ENCODE measurements around the gene ZC3H15. TPM values are rescaled to one million over a fixed set of nuclear protein-coding genes. Genes with fewer than 3 reads are reported as not detected.
"Not testable (repeated sequence)": the region's sequence is repeated elsewhere in the genome, so short reads cannot be mapped to it uniquely, and the experiment has no call there.

Gene ZC3H15
- total RNA-seq, 1 donor from 2014 or later: 70.8 TPM

DNA sequence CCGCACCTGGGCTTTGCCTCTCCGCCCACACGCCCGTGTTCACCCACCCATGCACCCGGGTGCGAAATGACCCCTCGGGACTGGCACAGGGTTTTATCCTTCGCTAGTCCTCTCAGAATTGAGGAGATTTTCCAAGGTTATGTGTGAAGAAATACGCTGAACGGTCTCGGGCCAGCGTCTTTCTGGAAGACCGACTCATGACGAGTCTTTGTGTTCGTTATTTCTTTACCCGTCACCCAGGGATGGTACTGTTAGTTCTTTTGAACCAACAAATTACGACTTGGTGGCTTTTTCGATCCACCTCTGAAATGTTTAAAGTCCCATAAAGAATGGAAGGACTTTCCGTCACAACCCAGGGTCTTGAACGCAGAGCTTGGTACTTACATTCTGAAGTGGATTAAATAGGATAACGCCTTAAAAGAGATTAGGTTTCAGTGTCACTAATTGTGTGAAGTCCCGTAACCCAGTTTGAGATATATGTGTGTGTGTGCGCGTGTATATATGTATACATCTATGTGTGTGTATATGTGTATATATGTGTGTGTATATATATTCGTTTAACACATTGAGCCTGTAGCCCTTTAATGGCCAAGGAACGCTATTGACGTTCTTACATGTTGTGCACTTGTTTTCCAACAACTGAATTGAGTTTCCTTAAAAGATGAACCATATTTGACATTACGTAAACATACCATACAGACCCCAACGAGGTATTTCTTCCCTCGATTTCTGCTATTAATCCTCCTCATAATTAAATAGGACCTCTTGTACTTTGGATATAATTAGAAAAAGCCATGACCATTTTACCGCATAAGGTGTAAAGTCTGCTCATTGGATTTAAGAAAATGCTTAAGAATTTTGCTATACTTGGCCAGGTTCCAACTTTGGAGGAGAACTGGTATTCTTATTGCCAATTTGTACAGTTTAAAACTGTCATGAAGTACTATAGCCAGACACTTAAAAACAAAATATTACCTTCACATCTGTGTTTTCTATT, 889 bp downstream of the ZC3H15 start:
- intact Hi-C loops (cut with micrococcal nuclease): loop anchor here (1.0 to 10.0 kb wide), 6 partner anchors 17 to 1098 kb away; partner anchors contain the start of genes CALCRL, FAM171B and ITGAV

DNA sequence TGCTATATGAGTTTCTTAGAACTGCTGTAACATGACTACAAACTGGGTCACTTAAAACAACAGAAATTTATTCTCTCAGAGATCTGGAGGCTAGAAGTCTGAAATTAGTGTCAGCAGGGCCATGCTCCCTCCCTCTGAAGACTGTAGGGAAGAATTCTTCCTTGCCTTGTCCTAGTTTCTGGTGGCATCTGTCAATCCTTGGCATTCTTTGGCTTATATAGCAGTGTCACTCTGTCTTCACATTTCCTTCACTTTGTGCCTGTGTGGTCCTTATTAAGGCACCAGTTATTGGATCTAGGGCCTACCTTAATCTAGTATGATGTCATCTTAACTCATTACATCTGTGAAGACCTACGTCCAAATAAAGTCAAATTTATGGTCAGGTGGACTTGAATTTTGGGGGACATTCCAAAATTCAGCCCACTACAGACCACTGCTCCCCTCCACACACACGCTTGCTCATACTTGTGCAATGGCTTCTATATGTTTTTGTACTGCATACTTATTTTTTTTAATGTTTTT, 7.6 kb downstream of the ZC3H15 start:
- intact Hi-C loops (cut with micrococcal nuclease): no loop called here

DNA sequence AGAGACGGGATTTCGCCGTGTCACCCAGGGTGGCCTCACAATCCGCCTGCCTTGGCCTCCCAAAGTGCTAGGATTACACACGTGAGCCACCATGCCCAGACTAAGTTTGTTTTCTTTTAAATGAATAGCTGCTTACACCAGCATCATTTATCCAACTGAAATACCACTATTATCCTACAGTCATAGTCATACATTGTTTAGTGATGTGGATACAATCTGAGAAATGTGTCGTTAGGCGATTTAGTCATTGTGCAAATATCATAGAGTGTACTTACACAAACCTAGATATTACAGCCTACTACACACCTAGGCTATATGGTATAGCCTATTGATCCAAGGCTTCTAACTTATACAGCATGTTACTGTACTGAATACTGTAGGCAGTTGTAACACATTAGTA, 10.3 kb downstream of the ZC3H15 start:
- intact Hi-C loops (cut with micrococcal nuclease): no loop called here

DNA sequence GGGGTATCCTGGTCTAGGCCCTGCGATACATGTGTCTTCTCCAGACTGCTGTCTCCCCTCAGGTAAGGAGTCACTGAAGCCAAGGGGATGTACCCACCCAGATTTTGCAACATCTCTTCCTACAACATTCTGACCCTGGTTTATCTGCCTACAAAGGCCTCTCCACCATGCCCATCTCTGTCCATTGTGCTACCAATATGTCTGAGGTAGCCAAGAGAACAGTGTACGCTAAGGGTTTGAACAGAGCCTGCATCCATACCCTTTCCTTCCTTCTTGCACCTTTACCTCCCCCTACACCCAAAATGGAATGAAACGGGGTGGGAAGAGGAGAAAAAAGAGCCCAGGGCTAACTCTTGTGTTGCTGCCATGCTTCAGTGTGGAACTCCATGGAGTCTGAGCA, 11.9 kb downstream of the ZC3H15 start:
- intact Hi-C loops (cut with micrococcal nuclease): no loop called here

DNA sequence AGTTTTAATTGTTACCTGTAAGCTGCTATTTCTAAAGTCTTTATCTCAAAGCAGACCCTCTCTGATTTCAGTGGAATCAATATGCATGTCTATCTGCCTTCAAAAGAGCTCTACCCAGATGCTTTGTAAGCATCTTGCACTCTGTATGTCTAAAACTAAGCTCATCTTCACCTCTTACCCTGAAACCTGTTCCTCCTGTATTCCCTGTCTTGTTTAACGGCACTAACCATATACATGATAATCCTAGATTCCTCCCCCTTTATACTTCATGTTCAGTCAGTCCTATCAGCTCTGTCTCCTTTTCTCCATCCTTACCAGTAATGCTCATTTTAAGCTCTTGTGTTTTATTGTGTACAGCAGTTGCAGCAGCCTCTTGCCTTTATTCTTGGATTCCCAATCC, 12.8 kb downstream of the ZC3H15 start:
- intact Hi-C loops (cut with micrococcal nuclease): no loop called here

DNA sequence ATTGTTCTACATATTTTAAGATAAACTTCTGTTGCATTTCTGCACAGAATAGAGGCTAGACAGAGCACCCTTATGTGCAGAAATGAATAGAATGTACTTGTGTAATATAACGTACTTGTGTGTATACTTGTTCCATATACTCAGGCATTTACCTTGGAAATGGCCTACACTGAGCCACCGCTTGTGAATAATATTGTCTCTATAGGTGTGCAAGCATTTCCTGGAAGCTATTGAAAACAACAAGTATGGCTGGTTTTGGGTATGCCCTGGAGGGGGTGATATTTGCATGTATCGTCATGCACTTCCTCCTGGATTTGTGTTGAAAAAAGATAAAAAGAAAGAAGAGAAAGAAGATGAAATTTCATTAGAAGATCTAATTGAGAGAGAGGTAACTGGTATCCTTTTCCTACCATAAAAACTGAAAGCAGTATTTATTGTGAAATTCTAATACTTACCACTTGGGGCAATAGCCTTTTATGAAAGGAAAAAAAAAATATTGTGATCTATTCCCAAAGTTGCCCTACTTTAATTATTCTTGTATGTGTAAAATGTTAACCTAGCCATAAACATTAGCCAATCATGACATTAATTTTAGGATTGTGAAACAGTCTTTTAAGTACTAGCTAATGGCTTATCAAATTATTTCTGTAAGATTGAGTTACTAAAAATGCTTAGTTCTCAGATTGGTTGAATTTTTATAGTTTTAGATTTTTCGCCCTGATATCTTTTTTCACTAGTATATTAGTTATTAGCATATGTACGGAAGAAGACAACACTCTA, 18.0 kb downstream of the ZC3H15 start:
- intact Hi-C loops (cut with micrococcal nuclease): loop anchor here (1.0 to 2.0 kb wide), 4 partner anchors 18 to 949 kb away; partner anchors contain the start of genes ITGAV and ZC3H15

DNA sequence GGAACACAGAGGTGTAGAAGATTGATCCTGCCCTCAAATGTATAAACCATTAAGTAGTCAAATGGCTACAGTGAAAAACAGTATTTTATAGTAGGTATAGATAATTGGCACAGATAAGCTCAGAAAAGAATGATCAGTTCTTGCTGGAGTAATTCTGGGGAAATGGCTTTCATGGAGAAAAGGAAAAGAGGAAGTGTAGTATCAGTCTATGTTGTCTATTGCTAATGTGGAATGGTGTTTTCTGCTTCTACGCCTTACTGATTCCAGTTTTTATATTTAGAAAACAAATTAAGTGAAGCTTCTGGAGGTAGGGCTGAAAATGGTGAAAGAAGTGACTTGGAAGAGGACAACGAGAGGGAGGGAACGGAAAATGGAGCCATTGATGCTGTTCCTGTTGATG, 22.2 kb downstream of the ZC3H15 start:
- intact Hi-C loops (cut with micrococcal nuclease): no loop called here

DNA sequence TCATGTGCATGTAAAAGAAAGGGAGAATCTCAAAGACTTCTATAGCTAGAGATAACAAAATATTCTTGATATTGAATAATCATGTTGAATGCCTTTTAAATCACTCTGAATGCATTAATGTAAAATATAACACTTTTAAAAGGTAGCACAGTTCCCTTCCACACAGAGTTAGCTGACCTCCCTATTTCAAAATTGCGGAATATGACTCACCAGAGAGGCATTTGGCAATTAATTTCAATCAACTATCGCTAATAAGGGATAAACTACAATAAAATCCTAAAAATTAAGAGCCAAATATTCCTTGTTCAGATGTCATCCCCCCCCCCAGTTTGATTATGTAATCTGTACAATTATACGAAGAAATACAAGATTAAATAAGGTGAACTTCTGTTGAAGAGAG, 29.3 kb downstream of the ZC3H15 start:
- intact Hi-C loops (cut with micrococcal nuclease): no loop called here

DNA sequence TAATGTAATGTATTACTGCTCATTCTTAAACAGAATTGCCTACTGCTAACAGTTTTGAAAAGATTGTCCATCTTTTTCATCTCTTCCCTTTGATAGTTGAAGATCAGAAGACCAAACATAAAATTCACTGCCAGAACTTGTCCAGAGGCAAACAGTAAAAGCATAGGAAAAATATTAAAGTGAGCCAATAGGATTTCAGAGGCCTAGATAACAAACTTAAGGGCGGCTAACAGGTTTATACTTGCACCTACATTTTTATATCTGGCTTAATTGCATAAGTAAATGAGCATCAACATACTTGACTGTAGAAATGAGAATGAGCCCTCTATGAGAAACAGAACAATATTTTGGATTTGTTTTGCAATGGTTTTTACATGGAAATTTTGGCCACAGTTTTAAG, 30.3 kb downstream of the ZC3H15 start:
- intact Hi-C loops (cut with micrococcal nuclease): no loop called here

DNA sequence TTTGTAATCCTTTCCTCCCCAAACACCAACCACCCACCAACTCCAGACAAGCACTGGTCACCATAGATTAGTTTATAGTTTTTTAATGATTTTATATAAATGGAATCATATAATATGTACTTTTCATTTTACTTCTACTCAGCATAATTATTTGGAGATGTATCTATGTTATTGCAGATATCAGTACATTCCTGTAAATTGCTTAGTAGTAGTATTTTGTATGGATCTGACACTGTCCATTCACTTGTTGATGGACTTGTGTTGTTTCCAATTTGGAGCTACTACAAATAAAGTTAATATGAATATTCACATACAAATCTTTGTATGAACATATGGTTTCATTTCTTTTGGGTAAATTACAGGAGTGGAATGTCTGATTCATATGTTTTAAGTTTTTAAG, 31.0 kb downstream of the ZC3H15 start:
- intact Hi-C loops (cut with micrococcal nuclease): no loop called here

DNA sequence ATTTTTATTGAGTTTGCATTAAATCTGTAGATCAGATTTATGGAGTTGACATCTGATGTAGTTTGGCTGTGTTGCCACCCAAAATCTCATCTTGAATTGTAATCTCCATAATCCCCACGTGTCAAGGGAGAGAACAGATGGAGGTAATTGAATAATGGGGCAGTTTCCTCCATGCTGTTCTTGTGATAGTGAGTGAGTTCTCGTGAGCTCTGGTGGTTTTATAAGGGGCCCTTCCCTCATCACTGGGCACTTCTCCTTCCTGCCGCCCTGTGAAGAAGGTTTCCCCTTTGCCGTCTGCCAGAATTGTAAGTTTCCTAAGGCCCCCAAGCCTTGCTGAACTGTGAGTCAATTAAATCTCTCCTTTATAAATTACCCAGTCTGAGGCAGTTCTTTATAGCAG, 32.2 kb downstream of the ZC3H15 start:
- intact Hi-C loops (cut with micrococcal nuclease): no loop called here

DNA sequence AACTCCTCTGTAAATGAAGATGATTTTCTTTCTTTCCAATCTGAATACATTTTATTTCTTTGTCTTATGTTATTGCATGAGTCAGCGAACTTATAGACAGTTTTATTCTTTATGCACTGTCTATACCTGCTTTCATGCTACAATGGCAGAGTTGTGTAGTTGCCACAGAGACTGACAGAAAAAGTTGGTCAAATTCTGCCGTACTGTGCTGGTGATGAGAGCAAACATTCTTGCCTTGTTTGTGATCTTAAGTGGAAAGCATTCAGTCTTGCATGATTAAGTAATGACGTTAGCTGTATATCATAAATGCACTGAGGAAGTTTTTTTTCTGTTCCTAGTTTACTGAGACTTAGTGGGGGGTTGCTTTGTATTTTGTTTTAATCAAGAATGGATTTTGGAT, 32.9 kb downstream of the ZC3H15 start:
- intact Hi-C loops (cut with micrococcal nuclease): no loop called here

DNA sequence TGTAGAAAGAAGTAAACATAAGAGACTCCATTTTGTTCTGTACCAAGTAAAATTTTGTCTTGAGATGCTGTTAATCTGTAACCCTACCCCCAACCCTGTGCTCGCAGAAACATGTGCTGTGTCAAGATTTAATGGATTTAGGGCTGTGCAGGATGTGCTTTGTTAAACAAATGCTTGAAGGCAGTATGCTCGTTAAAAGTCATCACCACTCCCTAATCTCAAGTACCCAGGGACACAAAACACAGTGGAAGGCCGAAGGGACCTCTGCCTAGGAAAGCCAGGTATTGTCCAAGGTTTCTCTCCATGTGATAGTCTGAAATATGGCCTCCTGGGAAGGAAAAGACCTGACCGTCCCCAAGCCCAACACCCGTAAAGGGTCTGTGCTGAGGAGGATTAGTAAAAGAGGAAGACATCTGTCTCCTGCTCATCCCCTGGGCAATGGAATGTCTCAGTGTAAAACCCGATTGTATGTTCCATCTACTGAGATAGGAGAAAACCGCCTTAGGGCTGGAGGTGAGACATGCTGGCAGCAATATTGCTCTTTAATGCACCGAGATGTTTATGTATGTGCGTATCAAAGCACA, 35.6 kb downstream of the ZC3H15 start:
- intact Hi-C loops (cut with micrococcal nuclease): not testable (repeated sequence)

DNA sequence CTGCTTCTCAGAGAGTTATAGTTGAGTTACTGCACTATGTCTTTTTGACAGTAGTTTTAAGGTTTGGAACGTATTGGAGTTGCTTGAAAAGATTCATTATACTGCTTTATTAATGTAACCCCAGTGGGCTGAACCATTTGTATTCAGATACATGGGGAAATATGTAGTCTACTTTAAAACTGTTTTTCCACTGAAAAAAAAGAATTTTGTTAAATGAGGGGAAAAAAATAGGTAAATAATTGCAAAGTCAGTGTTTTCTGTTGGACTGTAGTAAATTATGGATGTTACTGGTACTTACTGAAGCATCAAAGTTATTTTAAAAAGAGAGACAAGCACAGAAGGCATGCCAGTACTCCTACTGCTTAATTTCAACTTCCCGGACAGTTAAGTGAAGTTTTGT, 36.4 kb downstream of the ZC3H15 start:
- intact Hi-C loops (cut with micrococcal nuclease): no loop called here

DNA sequence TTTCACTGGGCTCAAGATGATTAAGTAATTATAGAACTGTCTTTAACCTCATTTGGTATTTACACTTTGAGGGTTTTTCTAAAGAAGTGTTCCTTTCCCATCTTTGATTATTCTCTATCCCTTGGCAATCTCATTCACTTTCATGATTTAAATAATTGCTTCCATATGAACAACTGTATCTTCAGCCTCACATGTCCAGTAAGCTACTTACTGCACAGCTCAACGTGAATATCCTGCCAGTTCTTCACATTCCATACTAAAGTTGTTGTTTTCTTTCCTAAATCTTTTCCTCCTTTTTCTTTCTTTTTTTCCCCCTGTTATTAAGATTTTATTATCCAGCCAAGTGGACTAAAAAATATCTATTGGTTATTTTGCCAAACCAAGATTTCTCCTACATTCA, 37.7 kb downstream of the ZC3H15 start:
- intact Hi-C loops (cut with micrococcal nuclease): no loop called here

DNA sequence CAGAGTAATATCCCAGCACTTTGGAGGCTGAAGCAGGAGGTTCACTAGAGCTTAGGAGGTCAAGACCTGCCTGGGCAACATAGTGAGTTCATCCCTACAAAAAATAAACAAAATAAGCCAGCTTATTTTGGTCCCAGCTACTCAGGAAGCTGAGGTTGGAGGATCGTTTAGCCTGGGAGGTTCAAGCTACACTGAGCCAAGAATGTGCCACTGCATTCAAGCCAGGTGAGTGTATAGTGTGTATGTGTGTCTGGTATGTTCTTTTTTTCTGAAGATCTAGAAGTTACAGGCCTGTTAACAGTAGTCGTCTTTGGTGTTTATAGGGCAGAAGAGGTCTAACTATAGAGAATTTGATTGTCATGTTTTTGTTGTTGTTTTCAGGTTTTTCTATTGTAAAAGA, 40.2 kb downstream of the ZC3H15 start:
- intact Hi-C loops (cut with micrococcal nuclease): no loop called here

DNA sequence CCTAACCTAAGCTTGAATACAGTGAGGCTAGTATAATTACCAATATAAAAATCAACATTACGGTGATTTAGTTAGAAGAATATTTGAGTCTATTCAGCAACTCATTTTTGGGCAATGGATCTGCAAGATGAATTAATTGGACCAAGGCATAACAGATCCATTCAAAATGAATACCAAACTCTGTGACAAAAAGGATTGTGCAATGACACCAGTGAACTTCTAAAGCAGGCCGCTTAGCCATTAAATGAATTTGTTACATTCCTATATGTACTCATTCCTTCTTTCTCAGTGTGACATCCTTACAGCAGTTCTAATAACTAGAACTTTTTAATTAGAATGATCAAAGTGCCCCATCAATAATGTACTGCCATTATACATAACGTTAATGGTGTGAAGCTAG, 44.3 kb downstream of the ZC3H15 start:
- intact Hi-C loops (cut with micrococcal nuclease): no loop called here

DNA sequence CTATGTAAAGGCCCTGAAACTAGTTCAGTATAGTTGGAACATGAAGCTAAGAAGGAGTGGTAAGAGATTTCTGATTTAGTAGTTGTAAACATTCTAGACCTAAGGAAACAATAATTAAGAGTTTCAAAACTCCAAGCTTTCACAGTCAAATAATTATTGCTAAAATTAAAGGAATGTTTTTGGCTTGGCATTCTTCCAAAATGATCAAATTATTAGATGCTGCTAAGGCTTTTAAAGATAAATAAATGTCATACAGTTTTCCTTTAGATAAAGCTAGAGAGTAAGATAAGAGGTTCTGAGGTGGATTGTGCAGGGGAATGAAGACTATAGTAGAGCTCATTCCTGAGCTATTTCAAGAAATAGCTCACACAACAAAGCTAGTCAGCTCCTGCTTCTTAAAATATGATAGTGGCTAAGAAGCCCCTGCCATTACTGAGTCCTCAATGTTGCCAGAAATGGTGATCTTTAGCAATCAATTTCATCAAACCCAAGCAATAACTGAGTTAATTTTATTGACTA, 45.3 kb downstream of the ZC3H15 start:
- intact Hi-C loops (cut with micrococcal nuclease): no loop called here

DNA sequence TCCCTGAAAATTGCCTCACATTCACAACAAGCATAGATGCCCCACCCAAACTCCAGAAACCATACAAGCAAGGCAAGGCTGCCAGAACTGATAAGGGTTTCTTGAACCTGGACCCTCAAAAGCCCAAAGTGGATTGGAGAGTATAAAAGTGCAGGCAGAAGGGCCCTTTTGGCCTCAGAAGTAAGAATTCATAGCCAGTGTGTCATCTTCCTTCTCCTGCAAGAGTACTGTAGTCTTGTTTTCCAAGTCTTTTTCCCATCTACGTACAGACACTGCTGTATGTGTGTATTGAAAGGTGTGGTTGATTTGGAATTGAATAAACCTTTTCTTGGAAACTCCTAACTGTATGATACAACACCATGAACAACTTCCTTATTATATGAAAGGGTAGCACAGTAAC, 46.8 kb downstream of the ZC3H15 start:
- intact Hi-C loops (cut with micrococcal nuclease): no loop called here

DNA sequence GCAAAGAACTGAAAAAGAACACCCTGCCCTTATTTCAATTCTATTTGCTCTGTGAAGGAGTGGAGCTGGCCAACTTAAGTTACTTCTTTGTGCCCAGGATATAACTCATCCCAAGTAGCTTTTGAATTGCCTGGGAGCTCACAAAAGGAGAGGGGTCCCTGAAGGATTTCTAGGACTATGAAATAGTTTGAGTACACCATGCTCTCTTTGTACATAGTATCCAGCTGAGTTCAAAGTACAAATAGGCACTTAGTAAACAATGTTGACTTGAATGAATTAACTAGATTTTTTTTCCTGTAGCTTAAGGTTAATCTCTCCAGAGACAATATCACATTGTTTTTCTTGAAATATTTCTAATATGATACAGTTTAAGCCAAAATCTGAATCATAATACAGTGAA, 47.7 kb downstream of the ZC3H15 start:
- intact Hi-C loops (cut with micrococcal nuclease): no loop called here

DNA sequence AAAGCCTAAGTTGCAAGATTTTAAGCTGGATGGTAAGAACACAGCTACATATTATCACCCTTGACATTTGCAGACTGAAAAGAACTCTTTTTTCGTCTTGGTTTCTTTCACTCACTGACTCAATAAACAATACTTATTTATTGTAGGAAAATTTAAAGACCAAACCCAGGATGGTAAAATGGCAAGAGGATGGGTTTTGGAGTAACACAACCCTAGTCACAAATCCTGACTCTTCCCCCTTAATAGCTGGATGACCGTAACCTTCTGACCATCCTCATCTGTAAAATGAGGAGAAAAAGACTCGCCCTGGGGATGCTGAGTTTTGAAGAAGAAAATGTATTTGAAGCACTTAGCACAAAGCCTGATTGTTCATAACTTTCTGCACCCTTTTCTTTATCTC, 48.3 kb downstream of the ZC3H15 start:
- intact Hi-C loops (cut with micrococcal nuclease): no loop called here

Data from T-helper 1 cell treated with Interleukin-12 subunit alpha and Interleukin-12 subunit beta and Interleukin-4 antibody, amounts not matched to agents 30 ng/mL and 1 ng/mL, for 36 hours (primary cell).